Epithelial cell of proximal tubule (primary cell): ENCODE results near the gene TMEM106A. TPM values are rescaled to one million over a fixed set of nuclear protein-coding genes. Genes with fewer than 3 reads are reported as not detected.
"Not testable (repeated sequence)": the region's sequence is repeated elsewhere in the genome, so short reads cannot be mapped to it uniquely, and the experiment has no call there.

Experiments
- DNase-seq: peaks from one replicate; pipeline ENCODE4 v3.0.0-alpha.2; 2011; ENCODE audit warnings: low read depth
- H3K4me3 ChIP-seq: 2 replicates; pipeline ENCODE4 v1.5.1; 2011; ENCODE audit warnings: low read depth, mild to moderate bottlenecking, low read length
- total RNA-seq: library from RNA; depleted of rRNA; stranded (reverse); fragments of >200 nt; gene quantifications from 2 replicates; pipeline ENCODE4 v1.2.3, GENCODE V29; 2015
- TF ChIP-seq, protein P1 (sequence below): conservative IDR thresholded peaks from 2 replicates; pipeline ENCODE4 v1.5.1; 2012; ENCODE audit warnings: low read depth, mild to moderate bottlenecking, low read length

TMEM106A gene
- total RNA-seq, 1 donor from 2014 or later: 3.2 TPM

DNA sequence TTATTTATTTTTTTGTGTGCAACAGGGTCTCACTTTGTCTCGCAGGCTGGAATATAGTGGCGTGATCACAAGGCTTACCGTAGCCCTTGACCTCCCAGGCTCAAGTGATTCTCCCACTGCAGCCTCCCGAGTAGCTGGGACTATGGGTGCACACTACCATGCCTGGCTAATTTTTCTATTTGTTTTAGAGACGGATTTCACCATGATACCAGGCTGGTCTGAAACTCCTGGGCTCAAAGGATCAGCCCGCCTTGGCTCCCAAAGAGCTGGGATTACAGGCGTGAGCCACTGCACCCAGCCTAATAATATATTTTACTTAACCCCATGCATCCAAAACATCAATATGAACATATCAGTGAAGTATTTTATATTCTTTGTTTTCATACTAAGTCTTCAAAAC is 14.7 kb downstream of the TMEM106A start:
- TF ChIP-seq, protein P1, sequence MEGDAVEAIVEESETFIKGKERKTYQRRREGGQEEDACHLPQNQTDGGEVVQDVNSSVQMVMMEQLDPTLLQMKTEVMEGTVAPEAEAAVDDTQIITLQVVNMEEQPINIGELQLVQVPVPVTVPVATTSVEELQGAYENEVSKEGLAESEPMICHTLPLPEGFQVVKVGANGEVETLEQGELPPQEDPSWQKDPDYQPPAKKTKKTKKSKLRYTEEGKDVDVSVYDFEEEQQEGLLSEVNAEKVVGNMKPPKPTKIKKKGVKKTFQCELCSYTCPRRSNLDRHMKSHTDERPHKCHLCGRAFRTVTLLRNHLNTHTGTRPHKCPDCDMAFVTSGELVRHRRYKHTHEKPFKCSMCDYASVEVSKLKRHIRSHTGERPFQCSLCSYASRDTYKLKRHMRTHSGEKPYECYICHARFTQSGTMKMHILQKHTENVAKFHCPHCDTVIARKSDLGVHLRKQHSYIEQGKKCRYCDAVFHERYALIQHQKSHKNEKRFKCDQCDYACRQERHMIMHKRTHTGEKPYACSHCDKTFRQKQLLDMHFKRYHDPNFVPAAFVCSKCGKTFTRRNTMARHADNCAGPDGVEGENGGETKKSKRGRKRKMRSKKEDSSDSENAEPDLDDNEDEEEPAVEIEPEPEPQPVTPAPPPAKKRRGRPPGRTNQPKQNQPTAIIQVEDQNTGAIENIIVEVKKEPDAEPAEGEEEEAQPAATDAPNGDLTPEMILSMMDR: no peak
- H3K4me3 ChIP-seq: no peak overlapping the region
- no peak for DNase-seq

DNA sequence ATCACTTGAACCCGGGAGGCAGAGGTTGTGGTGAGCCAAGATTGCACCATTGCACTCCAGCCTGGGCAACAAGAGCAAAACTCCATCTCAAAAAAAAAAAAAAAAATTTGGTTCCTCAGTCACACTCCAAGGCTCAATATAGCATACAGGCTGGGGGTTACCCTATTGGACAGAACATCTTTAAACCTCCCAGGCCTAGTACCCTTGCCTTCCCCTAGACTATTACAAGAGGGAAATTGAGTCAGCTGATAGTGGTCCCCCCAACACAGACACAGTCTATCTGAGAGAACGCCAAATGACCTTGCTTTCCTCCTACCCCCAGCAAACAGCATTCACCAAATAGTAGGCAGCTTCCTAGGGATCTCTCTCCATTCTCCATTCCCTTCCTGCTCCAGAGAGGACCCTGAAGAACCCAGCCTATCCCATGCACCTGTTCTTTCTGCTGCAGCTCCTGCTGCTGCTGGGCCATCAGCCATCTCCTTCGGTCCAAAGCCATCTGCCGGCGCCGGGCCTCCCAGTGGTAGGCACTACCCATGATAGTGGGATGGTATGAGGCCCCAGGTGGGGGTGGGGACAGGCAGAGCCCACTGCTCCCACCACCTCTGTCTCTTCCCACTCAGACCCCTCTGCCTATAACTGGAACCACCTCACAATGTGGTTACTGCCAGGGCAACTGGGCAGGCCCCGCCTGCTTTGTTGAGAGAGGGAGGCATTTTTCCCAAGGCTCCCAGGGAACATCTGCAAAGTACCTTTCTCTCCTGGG is 16.5 kb downstream of the TMEM106A start, which contains the start of gene CCDC200:
TSS of gene CCDC200 (minus strand) at position 604 of the 763 bp plus-strand sequence. CDS start at position 535, 69 bp downstream.
- H3K4me3 ChIP-seq, DNase-seq: not testable (repeated sequence)

DNA sequence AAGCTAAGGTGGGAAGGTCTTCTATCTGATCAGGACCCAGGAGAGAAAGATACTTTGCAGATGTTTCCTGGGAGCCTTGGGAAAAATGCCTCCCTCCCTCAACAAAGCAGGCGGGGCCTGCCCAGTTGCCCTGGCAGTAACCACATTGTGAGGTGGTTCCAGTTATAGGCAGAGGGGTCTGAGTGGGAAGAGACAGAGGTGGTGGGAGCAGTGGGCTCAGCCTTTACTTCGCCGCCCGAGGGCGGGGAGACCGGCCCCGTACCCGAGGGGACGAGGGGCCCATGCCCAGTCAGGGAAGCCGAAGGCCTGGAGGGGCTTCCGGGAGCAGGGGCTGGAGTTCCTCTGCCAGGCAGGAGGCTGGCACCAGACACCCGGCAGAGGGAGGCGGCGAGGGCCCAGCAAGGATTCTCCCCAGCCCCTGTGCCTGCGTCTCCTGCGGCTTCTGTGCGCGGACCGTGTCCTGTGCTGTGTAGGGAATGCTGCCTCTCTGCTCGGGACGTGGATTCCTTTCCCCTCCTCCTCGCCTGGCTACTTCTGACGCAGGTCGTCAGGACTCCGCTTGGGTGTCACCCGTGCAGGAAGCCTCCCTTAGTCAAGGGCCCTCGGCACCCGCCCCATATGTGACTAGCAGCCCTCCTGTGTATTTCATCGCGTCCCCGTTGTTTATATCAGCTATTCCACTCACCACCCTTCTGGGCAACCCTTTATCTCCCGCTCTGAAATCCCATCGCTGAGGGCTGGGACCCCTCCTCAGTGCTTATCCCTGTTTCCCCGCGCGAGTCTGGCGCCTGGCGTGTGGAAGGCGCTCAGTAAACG is 19.7 kb downstream of the TMEM106A start:
- H3K4me3 ChIP-seq, DNase-seq: not testable (repeated sequence)

DNA sequence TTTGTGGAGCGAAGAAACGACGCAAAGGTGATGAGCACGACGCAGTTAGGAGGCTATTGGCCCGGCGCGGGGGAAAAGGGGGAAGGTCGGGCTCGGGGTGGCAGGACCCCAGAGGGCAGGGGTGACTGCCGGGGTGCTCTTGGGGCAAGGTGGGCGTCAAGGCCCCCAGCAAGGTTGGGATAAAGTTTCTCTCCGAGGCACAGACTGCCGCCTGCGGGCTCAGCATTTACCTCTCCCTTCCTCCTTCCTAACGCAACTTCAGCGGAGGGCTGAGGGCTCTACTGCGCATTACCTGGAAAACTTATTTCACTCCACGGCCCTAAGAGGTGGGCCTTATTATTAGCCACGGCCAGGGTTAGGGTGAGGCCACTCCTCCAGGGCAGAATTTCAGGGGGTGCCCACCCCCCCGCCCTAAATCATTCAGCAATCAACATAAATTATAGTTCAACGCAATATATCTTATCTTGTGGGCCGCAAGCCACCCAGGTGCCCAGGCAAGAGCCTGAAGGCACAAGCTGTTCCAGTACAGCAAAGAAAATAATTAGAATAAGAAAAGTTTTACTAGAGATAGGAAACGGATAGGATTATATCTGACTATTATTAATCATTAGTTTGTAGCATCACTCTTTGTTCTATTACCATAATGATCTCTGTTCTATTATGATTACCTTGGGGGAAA is 20.5 kb downstream of the TMEM106A start:
- DNase-seq, H3K4me3 ChIP-seq: not testable (repeated sequence)

DNA sequence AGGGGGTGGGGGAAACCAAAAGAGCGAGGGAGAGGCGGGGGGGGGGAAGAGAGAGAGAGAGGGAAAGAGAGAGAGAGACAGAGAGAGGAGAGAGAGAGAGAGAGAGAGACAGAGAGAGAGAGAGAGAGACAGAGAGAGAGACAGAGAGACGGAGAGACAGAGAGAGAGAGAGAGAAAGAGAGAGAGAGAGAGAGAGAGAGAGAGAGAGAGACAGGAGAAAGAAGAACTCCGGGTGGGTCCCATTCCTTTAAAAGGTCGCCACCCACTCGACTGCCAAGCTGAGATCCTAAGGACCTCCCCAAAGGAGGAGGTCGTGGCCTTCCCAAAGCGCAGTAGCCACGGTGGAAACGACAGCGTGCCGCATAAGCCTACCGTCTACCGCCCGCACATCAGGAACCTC is 21.6 kb downstream of the TMEM106A start:
- DNase-seq, H3K4me3 ChIP-seq: not testable (repeated sequence)

DNA sequence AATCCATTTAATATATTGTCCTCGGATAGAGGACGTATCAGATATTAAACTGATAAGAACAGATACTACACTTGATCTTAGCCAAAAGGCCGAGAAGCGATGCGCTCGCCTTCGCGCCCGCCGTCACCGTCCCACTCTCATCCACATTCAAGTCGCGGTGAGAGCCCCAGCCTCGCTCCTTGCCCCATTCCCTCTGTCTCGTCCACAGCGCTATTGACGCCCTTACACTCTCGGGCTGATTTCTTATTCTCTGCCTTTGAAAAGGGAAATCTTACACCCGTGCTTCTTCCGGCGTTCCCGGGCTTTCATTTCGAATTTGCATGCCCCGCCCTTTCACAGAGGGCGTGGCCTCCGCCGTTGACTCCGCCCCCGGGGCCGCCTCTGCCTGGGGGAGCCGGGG is 22.2 kb downstream of the TMEM106A start, which contains the start of gene RNU2-1:
TSS of gene RNU2-1 (minus strand) at position 101 of the 400 bp plus-strand sequence.
- not testable (repeated sequence) for DNase-seq, H3K4me3 ChIP-seq

DNA sequence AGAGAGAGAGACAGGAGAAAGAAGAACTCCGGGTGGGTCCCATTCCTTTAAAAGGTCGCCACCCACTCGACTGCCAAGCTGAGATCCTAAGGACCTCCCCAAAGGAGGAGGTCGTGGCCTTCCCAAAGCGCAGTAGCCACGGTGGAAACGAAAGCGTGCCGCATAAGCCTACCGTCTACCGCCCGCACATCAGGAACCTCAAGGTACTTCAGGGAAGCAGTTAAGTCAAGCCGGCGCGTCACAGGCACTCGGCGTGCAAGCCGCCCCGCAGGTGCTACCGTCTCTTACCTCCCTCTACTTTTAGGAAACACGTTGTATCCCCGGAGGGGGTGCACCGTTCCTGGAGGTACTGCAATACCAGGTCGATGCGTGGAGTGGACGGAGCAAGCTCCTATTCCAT is 27.9 kb downstream of the TMEM106A start:
- not testable (repeated sequence) for DNase-seq, H3K4me3 ChIP-seq

DNA sequence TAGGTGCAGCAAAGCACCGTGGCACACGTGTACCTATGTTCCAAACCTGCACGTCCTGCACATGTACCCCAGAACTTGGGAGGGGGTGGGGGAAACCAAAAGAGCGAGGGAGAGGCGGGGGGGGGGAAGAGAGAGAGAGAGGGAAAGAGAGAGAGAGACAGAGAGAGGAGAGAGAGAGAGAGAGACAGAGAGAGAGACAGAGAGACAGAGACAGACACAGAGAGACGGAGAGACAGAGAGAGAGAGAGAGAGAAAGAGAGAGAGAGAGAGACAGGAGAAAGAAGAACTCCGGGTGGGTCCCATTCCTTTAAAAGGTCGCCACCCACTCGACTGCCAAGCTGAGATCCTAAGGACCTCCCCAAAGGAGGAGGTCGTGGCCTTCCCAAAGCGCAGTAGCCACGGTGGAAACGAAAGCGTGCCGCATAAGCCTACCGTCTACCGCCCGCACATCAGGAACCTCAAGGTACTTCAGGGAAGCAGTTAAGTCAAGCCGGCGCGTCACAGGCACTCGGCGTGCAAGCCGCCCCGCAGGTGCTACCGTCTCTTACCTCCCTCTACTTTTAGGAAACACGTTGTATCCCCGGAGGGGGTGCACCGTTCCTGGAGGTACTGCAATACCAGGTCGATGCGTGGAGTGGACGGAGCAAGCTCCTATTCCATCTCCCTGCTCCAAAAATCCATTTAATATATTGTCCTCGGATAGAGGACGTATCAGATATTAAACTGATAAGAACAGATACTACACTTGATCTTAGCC is 29.1 kb downstream of the TMEM106A start:
- H3K4me3 ChIP-seq, DNase-seq: not testable (repeated sequence)

DNA sequence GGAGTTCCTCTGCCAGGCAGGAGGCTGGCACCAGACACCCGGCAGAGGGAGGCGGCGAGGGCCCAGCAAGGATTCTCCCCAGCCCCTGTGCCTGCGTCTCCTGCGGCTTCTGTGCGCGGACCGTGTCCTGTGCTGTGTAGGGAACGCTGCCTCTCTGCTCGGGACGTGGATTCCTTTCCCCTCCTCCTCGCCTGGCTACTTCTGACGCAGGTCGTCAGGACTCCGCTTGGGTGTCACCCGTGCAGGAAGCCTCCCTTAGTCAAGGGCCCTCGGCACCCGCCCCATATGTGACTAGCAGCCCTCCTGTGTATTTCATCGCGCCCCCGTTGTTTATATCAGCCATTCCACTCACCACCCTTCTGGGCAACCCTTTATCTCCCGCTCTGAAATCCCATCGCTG is 34.8 kb downstream of the TMEM106A start:
- not testable (repeated sequence) for H3K4me3 ChIP-seq, DNase-seq

Other genes with a start within 250 kb of the TMEM106A start
- 23.0 and 39.1 TPM in 2 replicates for gene AARSD1, start 247.4 kb upstream of the TMEM106A start, total RNA-seq
- gene PTGES3L, start 231.8 kb upstream of the TMEM106A start, total RNA-seq: 1.3 and 2.5 TPM in 2 replicates
- 8.1 and 14.0 TPM in 2 replicates for gene RUNDC1, start 231.3 kb upstream of the TMEM106A start, total RNA-seq
- gene RPL27, start 213.5 kb upstream of the TMEM106A start, total RNA-seq: 1,399 and 1,932 TPM in 2 replicates
- 17.6 and 21.2 TPM in 2 replicates for gene IFI35, start 205.1 kb upstream of the TMEM106A start, total RNA-seq
- gene VAT1, start 189.5 kb upstream of the TMEM106A start, total RNA-seq: 205 and 243 TPM in 2 replicates
- gene RND2, start 186.6 kb upstream of the TMEM106A start, total RNA-seq: 0.36 and 0.40 TPM in 2 replicates
- 29.5 and 42.0 TPM in 2 replicates for gene BRCA1, start 86.5 kb upstream of the TMEM106A start, total RNA-seq
- 32.1 and 33.6 TPM in 2 replicates for gene NBR1, start 40.7 kb upstream of the TMEM106A start, total RNA-seq
- gene CCDC200, start 16.7 kb downstream of the TMEM106A start, total RNA-seq: not detected in 2 replicates
- not detected in 2 replicates for gene RNU2-1, start 22.1 kb downstream of the TMEM106A start, total RNA-seq
- 4.6 and 5.8 TPM in 2 replicates for gene ARL4D, start 187.1 kb downstream of the TMEM106A start, total RNA-seq